Bronchial epithelial cell (primary cell): ENCODE data around the gene ALDH9A1. TPM values are rescaled to one million over a fixed set of nuclear protein-coding genes. Genes with fewer than 3 reads are reported as not detected.

ENCODE experiments used
- DNase-seq: peaks from one replicate; pipeline ENCODE4 v3.0.0-alpha.2; 2010; ENCODE audit warnings: low read depth
- FAIRE-seq: peaks from 2 replicates; lab custom pipeline; 2011; peaks lifted over from hg19 to GRCh38; lab: Jason Lieb, UNC
- H3K27me3 ChIP-seq: 2 replicates; pipeline ENCODE4 v1.5.1; 2011; ENCODE audit warnings: low read length; ENCODE audit not compliant: control insufficient read depth, insufficient read depth
- H3K36me3 ChIP-seq: 2 replicates; pipeline ENCODE4 v1.5.1; 2011; ENCODE audit warnings: low read length; ENCODE audit not compliant: control insufficient read depth, insufficient read depth
- H3K4me3 ChIP-seq: 2 replicates; pipeline ENCODE4 v1.5.1; 2011; ENCODE audit warnings: mild to moderate bottlenecking, low read depth, low read length, control low read depth
- total RNA-seq: library from RNA; depleted of rRNA; stranded (reverse); fragments of >200 nt; gene quantifications from 2 replicates; pipeline ENCODE4 v1.2.1, GENCODE V29; 2014
- TF ChIP-seq, protein P1 (sequence below): IDR thresholded peaks from 2 replicates; pipeline ENCODE4 v1.5.1; 2011; ENCODE audit warnings: mild to moderate bottlenecking, moderate library complexity, low read length, control low read depth, inconsistent platforms; ENCODE audit not compliant: insufficient read depth, severe bottlenecking

The ALDH9A1 gene
- total RNA-seq, 1 donor from 2014 or later = 44.0 TPM

- Histone ChIP-seq H3K4me3 (no peak overlapping the region), H3K36me3 (no peaks in the 10 kb centered on the region), H3K27me3 (no peaks in the 10 kb centered on the region)
- TF ChIP-seq, protein P1, sequence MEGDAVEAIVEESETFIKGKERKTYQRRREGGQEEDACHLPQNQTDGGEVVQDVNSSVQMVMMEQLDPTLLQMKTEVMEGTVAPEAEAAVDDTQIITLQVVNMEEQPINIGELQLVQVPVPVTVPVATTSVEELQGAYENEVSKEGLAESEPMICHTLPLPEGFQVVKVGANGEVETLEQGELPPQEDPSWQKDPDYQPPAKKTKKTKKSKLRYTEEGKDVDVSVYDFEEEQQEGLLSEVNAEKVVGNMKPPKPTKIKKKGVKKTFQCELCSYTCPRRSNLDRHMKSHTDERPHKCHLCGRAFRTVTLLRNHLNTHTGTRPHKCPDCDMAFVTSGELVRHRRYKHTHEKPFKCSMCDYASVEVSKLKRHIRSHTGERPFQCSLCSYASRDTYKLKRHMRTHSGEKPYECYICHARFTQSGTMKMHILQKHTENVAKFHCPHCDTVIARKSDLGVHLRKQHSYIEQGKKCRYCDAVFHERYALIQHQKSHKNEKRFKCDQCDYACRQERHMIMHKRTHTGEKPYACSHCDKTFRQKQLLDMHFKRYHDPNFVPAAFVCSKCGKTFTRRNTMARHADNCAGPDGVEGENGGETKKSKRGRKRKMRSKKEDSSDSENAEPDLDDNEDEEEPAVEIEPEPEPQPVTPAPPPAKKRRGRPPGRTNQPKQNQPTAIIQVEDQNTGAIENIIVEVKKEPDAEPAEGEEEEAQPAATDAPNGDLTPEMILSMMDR = no peak
- FAIRE-seq = no peak
- no peak for DNase-seq
These were observed 82.2 kb downstream of the ALDH9A1 start for GRCh38 chr1:165616054-165616612.

Other genes starting within 250 kb of the ALDH9A1 start
- not detected in 2 replicates for gene LRRC52, start 154.6 kb downstream of the ALDH9A1 start, total RNA-seq
- gene MGST3, start 67.3 kb downstream of the ALDH9A1 start, total RNA-seq = 50.3 and 64.3 TPM in 2 replicates
- gene TMCO1, start 70.3 kb upstream of the ALDH9A1 start, total RNA-seq = 75.4 and 80.6 TPM in 2 replicates
- 78.2 and 92.7 TPM in 2 replicates for gene UCK2, start 129.1 kb upstream of the ALDH9A1 start, total RNA-seq